Measurements from ENCODE around the gene ITGB5. TPM values are rescaled to one million over a fixed set of nuclear protein-coding genes. Genes with fewer than 3 reads are reported as not detected.

The ITGB5 gene
- polyA plus RNA-seq, 3 donors: 0.68 to 1.2 (median 1.0) TPM

DNA sequence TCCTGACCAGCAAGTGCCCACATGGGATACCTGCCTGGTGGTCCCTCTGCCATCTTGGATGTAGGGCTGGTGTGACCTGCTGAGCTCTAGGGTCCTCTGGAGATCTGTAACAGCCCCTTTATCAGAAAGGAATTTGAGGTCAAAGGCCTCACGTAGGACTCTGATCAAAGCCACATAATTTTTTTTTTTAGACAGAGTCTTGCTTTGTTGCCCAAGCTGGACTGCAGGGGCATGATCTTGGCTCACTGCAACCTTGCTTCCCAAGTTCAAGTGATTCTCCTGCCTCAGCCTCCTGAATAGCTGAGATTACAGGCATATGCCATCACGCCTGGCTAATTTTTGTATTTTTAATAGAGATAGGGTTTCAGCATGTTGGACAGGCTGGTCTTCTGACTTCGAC, 9.5 kb downstream of the ITGB5 start:
- 92% methylated on average over 3 of the region's 3 CpGs for WGBS (ENCODE audit: insufficient coverage)
- no peaks in the 10 kb centered on the region for H3K79me2 ChIP-seq (ENCODE audit: insufficient read depth, low read length)
- H3K9ac ChIP-seq (ENCODE audit: insufficient read depth, low read length, poor library complexity, severe bottlenecking): no peak overlapping the region
- H3K27me3 ChIP-seq (ENCODE audit: control insufficient read depth in 2 of 2, insufficient read depth in 2 of 2, low read length in 2 of 2): no peaks in the 10 kb centered on the region
- Mint-ChIP-seq H3K4me1 (peaks cover 45% of the 10 kb centered on the region), H3K27me3 (ENCODE audit: low read depth in 3 of 3) (peaks cover 1 to 5% (median 2%) of the 10 kb centered on the region in 3 donors), H3K9me3 (no peaks in the 10 kb centered on the region), H3K27ac (no peak overlapping the region), H3K4me3 (no peak overlapping the region), H3K36me3 (no peaks in the 10 kb centered on the region)
- TF ChIP-seq, protein P1, sequence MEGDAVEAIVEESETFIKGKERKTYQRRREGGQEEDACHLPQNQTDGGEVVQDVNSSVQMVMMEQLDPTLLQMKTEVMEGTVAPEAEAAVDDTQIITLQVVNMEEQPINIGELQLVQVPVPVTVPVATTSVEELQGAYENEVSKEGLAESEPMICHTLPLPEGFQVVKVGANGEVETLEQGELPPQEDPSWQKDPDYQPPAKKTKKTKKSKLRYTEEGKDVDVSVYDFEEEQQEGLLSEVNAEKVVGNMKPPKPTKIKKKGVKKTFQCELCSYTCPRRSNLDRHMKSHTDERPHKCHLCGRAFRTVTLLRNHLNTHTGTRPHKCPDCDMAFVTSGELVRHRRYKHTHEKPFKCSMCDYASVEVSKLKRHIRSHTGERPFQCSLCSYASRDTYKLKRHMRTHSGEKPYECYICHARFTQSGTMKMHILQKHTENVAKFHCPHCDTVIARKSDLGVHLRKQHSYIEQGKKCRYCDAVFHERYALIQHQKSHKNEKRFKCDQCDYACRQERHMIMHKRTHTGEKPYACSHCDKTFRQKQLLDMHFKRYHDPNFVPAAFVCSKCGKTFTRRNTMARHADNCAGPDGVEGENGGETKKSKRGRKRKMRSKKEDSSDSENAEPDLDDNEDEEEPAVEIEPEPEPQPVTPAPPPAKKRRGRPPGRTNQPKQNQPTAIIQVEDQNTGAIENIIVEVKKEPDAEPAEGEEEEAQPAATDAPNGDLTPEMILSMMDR (IDR thresholded peaks at IDR 0.05): no peak
- H4K20me1 ChIP-seq (ENCODE audit: insufficient read depth, low read length): no peaks in the 10 kb centered on the region
- intact Hi-C loops (cut with micrococcal nuclease): no loop called here
- no peak overlapping the region for H3K4me3 ChIP-seq (replicated peaks in 1 of 3; ENCODE audit: low read depth in 2 of 3, low read length in 3 of 3)
- H3K4me1 ChIP-seq (ENCODE audit: control insufficient read depth in 1 of 2, insufficient read depth in 2 of 2, low read length in 2 of 2): peaks cover 35 to 47% of the 10 kb centered on the region in 2 donors
- no peak overlapping the region for H3K4me2 ChIP-seq (replicated peaks; ENCODE audit: extremely low read depth, low read length, poor library complexity, severe bottlenecking)
- no peak for DNase-seq
- no peak overlapping the region for H3K27ac ChIP-seq (ENCODE audit: low read depth in 1 of 2, low read length in 2 of 2)
- H3K9me3 ChIP-seq (replicated peaks in 1 of 2; ENCODE audit: control insufficient read depth in 1 of 2, insufficient read depth in 1 of 2, low read length in 2 of 2): no peaks in the 10 kb centered on the region
- no peak overlapping the region for H2AFZ ChIP-seq (ENCODE audit: insufficient read depth, low read depth, low read length, poor library complexity, severe bottlenecking)
- no peaks in the 10 kb centered on the region for H3K36me3 ChIP-seq (replicated peaks in 1 of 2; ENCODE audit: control insufficient read depth in 1 of 2, insufficient read depth in 2 of 2, low read length in 2 of 2)

DNA sequence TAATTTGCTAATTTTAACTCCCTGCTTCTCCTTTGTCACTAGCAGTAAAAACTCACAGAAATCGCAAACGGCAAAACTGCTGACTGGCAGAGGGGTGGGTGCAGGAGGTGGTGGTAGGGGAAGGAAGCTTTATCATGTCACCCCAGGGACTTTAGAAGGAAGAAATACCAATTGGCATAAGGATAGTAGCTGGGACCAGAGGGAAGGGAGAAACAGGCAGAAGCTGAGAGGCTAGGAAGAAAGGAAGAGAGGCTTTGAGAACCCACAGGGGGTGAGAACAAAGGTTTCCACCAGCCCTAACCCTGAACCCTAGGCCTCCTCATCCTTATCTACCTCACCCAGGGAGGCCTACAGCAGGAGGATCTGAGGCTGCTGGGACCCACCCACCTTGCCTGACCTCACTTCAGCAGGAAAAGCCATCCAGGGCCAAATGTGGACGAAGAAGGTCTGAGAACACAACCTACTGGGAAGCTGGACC, 10.7 kb downstream of the ITGB5 start:
- Histone ChIP-seq H3K79me2 (ENCODE audit: insufficient read depth, low read length) (no peaks in the 10 kb centered on the region), H3K36me3 (replicated peaks in 1 of 2; ENCODE audit: control insufficient read depth in 1 of 2, insufficient read depth in 2 of 2, low read length in 2 of 2) (no peaks in the 10 kb centered on the region), H3K4me2 (replicated peaks; ENCODE audit: extremely low read depth, low read length, poor library complexity, severe bottlenecking) (peak overlapping the region; percentile 23), H3K4me3 (replicated peaks in 1 of 3; ENCODE audit: low read depth in 2 of 3, low read length in 3 of 3) (peak overlapping the region in 1 of 3 experiments; percentile 27), H3K9ac (ENCODE audit: insufficient read depth, low read length, poor library complexity, severe bottlenecking) (no peak overlapping the region), H3K4me1 (ENCODE audit: control insufficient read depth in 1 of 2, insufficient read depth in 2 of 2, low read length in 2 of 2) (peaks cover 35 to 47% of the 10 kb centered on the region in 2 donors), H3K27ac (ENCODE audit: low read depth in 1 of 2, low read length in 2 of 2) (no peak overlapping the region), H2AFZ (ENCODE audit: insufficient read depth, low read depth, low read length, poor library complexity, severe bottlenecking) (no peak overlapping the region), H3K9me3 (replicated peaks in 1 of 2; ENCODE audit: control insufficient read depth in 1 of 2, insufficient read depth in 1 of 2, low read length in 2 of 2) (no peaks in the 10 kb centered on the region), H3K27me3 (ENCODE audit: control insufficient read depth in 2 of 2, insufficient read depth in 2 of 2, low read length in 2 of 2) (no peaks in the 10 kb centered on the region), H4K20me1 (ENCODE audit: insufficient read depth, low read length) (no peaks in the 10 kb centered on the region)
- WGBS (ENCODE audit: insufficient coverage): 22% methylated on average over 1 of the region's 3 CpGs
- Mint-ChIP-seq H3K9me3 (no peaks in the 10 kb centered on the region), H3K27ac (peak overlapping the region in 5 of 7 donors; percentile 56 to 78 (median 66)), H3K4me3 (peak overlapping the region in 1 of 2 donors; percentile 81), H3K27me3 (ENCODE audit: low read depth in 3 of 3) (peaks cover 0 to 2% (median 1%) of the 10 kb centered on the region in 3 donors), H3K4me1 (peaks cover 45% of the 10 kb centered on the region), H3K36me3 (no peaks in the 10 kb centered on the region)
- TF ChIP-seq, protein P1 (IDR thresholded peaks at IDR 0.05): no peak
- intact Hi-C loops (cut with micrococcal nuclease): no loop called here
- DNase-seq: peak in 1 of 3 donors; percentile 55

Measured in CD14-positive monocyte (primary cell).